T47D (cell line): Measurements from ENCODE around the gene OR8B2.
"Not testable (repeated sequence)": the region's sequence is repeated elsewhere in the genome, so short reads cannot be mapped to it uniquely, and the experiment has no call there.

Experiments used
- DNase-seq, 2 experiments: peaks; one replicate each; pipeline versions ENCODE4 v3.0.0 to v3.0.0-alpha.2; 2011 to 2012; ENCODE audit warnings: low read depth in 1 of 2, low spot score in 1 of 2
- JUND ChIP-seq: IDR thresholded peaks from 2 replicates; pipeline ENCODE4 v1.6.1; 2012; ENCODE audit warnings: low read depth
- in situ Hi-C: cut with HindIII; loops from 2 replicates; pipeline ENCODE4 v1.10.0; 2016; ENCODE audit warnings: low sequenced_read_pairs, low pct_unique_long_range_greater_than_20kb

Gene OR8B2, protein sequence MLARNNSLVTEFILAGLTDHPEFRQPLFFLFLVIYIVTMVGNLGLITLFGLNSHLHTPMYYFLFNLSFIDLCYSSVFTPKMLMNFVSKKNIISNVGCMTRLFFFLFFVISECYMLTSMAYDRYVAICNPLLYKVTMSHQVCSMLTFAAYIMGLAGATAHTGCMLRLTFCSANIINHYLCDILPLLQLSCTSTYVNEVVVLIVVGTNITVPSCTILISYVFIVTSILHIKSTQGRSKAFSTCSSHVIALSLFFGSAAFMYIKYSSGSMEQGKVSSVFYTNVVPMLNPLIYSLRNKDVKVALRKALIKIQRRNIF

DNA sequence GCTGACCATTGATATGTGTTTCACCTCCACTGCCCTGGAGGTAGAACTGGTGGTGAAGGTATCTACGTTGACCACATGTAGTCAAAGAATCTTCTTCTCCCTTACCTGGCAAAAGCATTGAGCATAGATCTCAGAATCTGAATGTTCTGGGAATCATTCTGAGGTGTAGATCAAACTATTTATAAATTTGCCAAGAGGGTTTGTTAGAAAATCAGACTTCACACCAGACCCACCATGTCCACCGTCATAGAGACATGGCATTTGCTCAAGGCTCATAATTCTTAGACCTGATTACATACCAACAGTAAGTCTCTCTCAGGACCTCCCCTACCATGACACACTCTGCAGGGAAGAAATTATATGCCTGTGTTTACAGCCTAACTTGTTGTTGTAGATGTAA, at the start of gene OR8B2:
Gene OR8B2 (minus strand): TSS at position 101 of the 400 bp plus-strand sequence. CDS start 1,156 bp downstream, outside the sequence.
- DNase-seq = no peak
- in situ Hi-C loops = no loop called here
- no peak for TF ChIP-seq JUND

GRCh38 chr11:124429599-124429998, 45.3 kb upstream of the OR8B2 start:
- TF ChIP-seq JUND = no peak
- in situ Hi-C loops = no loop called here

DNA sequence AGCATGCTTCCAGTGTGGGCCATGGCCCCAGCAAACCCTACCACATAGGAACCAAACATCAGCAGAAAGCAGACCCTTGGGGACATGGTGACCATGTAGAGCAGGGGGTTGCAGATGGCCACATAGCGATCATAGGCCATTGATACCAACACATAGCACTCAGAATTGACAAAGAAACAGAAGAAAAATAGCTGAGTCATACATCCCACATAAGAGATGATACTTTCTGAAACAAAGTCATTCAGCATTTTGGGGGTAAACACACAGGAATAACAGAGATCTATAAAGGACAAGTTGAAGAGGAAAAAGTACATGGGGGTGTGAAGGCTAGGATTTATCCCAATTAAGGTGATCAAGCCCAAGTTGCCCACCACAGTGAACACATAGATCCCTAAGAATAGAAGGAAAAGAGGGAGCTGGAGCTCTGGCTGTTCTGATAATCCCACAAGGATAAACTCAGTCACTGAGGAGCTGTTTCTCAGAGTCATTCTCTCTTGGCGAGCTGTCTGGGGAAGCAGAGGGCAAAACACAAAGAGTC, 40.2 kb upstream of the OR8B2 start, which contains the start of gene OR8B4:
Gene OR8B4 (minus strand): TSS at position 488 of the 538 bp plus-strand sequence. CDS start 0 bp downstream, at position 488.
- no peak for TF ChIP-seq JUND
- no peak for DNase-seq
- in situ Hi-C loops = no loop called here

More at GRCh38 chr11:124429599-124429998, 45.3 kb upstream of the OR8B2 start:
- DNase-seq = no peak

GRCh38 chr11:124421043-124421442, 36.7 kb upstream of the OR8B2 start:
- in situ Hi-C loops = no loop called here
- DNase-seq = no peak
- no peak for TF ChIP-seq JUND

DNA sequence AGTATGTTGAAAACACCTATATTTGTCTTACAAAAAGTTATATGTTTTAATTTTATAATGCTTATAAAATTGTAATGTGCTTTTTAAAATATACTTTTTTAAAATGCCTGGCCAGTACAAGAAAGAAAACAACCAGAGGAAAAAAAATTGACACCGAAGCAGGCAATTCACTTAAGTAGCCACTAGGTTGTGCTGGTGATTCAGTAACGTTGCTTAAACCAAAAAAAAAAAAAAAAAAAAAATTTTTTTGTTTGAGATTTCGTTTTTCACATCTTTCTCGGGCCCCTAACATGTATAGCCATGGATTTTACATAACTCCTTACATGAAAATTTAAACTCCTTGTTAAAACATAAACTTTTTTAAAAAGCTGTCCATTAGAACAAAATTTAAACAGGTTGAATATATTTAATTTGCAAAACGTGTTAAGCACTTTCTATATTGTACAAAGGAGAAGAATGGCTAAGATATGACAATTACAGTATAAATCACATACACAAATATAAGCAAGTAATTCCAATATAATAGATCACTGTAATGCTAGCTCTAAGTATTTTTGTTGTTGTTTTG, 31.1 kb upstream of the OR8B2 start:
- in situ Hi-C loops = no loop called here
- no peak for TF ChIP-seq JUND
- peak; percentile 50 to 66 for DNase-seq

DNA sequence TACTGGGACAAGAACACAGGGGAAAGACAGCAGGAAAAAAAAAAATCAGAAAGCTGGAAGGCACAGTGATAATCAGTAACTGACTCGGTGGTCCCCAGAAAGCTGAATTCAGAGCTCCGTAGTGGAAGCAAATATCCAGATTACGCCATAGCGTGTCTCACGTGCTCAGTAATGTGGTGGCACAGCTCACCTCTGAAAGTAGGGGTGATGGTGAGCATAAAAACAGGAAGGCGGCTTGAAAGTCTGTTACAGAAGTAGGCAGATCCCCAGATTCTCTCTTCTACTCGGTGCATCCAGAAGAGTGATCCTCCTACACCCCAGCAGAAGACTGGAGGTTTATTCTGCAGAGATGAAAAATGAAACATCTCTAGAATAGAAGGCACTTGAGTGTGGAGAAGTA, 25.6 kb upstream of the OR8B2 start:
- DNase-seq = no peak
- in situ Hi-C loops = no loop called here
- no peak for TF ChIP-seq JUND

DNA sequence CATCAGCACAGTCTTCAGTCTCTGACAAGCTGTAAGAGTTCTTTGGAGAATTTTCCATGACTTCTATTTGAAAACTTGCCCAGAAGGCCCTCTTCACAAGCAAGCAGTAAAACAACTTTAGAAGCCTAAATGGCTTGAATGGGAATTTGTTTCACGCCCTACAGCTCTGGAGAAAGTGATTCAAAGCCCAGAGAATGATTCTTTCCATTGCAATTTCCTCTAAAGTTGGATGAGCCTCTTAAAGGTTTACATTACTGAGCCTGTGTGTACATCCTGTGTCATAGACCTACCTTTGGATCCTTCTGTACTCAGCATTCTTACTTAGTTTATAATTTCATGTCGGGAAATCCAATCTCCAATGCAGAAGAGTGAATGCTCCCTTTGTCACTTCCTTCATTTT, 21.3 kb upstream of the OR8B2 start:
- in situ Hi-C loops = no loop called here
- no peak for TF ChIP-seq JUND
- no peak for DNase-seq

- in situ Hi-C loops, DNase-seq: not testable (repeated sequence)
Measured at GRCh38 chr11:124403186-124403585, 18.9 kb upstream of the OR8B2 start.

GRCh38 chr11:124402326-124402922, 18.1 kb upstream of the OR8B2 start:
- DNase-seq = peak; percentile 67 to 89
- in situ Hi-C loops = no loop called here
- TF ChIP-seq JUND = no peak

GRCh38 chr11:124398924-124399323, 14.6 kb upstream of the OR8B2 start, which contains the start of gene OR8B3:
Gene OR8B3, minus strand, starts transcription at chr11:124399024. Its CDS starts 1,673 bp downstream, at chr11:124397351.
- TF ChIP-seq JUND = no peak

DNA sequence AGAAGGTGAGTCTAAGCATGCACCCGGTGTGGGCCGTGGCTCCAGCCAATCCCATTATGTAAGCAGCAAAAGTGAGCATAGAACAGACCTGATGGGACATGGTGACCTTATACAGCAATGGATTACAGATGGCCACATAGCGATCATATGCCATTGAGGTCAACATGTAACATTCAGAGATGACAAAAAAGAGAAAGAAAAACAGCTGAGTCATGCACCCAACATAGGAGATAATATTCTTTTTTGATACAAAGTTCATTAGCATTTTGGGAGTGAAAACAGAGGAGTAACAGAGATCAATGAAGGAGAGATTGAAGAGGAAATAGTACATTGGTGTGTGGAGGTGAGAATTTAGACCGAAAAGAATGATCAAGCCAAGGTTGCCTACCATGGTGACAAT, 12.5 kb upstream of the OR8B2 start:
- in situ Hi-C loops, DNase-seq: not testable (repeated sequence)

More at GRCh38 chr11:124398924-124399323, 14.6 kb upstream of the OR8B2 start, which contains the start of gene OR8B3:
- DNase-seq = no peak
- in situ Hi-C loops = no loop called here

DNA sequence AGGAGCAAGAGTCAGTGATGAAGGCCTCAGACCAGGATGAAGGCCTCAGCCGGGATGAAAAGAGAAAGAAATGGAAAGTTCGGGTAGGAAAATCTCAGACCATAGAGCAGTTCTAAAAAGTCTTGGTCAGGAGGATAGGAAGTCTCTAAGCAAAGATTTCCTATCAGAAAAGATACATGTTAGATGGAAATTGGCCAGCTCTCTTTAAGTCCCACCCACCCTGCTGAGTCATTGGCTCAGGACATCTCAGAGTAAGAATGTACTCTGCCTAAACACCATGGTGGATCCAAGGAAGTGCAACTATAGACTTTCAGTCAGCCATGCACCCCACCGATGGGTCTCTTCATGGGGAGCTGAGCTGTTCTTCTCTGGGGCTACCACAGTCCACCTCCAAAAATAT, 10.1 kb upstream of the OR8B2 start:
- DNase-seq = no peak
- in situ Hi-C loops = no loop called here
- no peak for TF ChIP-seq JUND

DNA sequence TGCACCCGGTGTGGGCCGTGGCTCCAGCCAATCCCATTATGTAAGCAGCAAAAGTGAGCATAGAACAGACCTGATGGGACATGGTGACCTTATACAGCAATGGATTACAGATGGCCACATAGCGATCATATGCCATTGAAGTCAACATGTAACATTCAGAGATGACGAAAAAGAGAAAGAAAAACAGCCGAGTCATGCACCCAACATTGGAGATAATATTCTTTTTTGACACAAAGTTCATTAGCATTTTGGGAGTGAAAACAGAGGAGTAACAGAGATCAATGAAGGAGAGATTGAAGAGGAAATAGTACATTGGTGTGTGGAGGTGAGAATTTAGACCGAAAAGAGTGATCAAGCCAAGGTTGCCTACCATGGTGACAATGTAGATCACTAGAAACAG, 1.4 kb downstream of the OR8B2 start:
- DNase-seq, in situ Hi-C loops: not testable (repeated sequence)
